DOHH2 (cell line): ENCODE data around the gene THRAP3.

Experiments used
- CTCF ChIP-seq: fragments of 200-600 bp; sonication (generic); IDR thresholded peaks from one replicate; pipeline ENCODE4 v1.5.1; 2014; ENCODE audit warnings: antibody characterized with exemption, mild to moderate bottlenecking, low read depth, low read length; ENCODE audit not compliant: poor library complexity, severe bottlenecking
- EZH2phosphoT487 ChIP-seq: fragments of 200-600 bp; sonication (generic); IDR thresholded peaks from 2 replicates; pipeline ENCODE4 v1.6.1; 2017; ENCODE audit warnings: borderline replicate concordance, mild to moderate bottlenecking, antibody characterized with exemption, low read length, moderate library complexity, mixed read lengths

GRCh38 chr1:36339615-36340014, 115.4 kb downstream of the THRAP3 start:
- TF ChIP-seq CTCF (no peak), EZH2phosphoT487 (no peak)
